MM.1S (cell line): ENCODE measurements around the gene EOMES.

Source experiments
- DNase-seq: peaks from one replicate; pipeline ENCODE4 v3.0.0-alpha.2; 2015
- H2AFZ ChIP-seq: fragments of 300-600 bp; sonication (generic); 2 replicates; pipeline ENCODE4 v1.6.0; 2016; ENCODE audit warnings: antibody characterized with exemption, low read length
- H3F3A ChIP-seq: fragments of 300-600 bp; sonication (generic); 2 replicates; pipeline ENCODE4 v1.6.1; 2016; ENCODE audit warnings: mild to moderate bottlenecking, antibody characterized with exemption, low read length, moderate library complexity, mixed read lengths; ENCODE audit not compliant: insufficient read depth
- H3K27ac ChIP-seq: fragments of 300-600 bp; sonication (generic); 2 replicates; pipeline ENCODE4 v1.5.1; 2016; ENCODE audit warnings: mild to moderate bottlenecking, low read length
- H3K27me3 ChIP-seq: fragments of 300-600 bp; sonication (generic); replicated peaks from 2 replicates; pipeline ENCODE4 v1.6.0; 2016; ENCODE audit warnings: low read length; ENCODE audit not compliant: insufficient read depth
- H3K36me3 ChIP-seq: fragments of 300-600 bp; sonication (generic); replicated peaks from 2 replicates; pipeline ENCODE4 v1.6.1; 2016; ENCODE audit warnings: mild to moderate bottlenecking, low read length, mixed read lengths; ENCODE audit not compliant: insufficient read depth
- H3K4me1 ChIP-seq: fragments of 300-600 bp; sonication (generic); 2 replicates; pipeline ENCODE4 v1.6.1; 2016; ENCODE audit warnings: low read length, mixed read lengths
- H3K4me2 ChIP-seq: fragments of 300-600 bp; sonication (generic); 2 replicates; pipeline ENCODE4 v1.6.0; 2016; ENCODE audit warnings: low read depth, low read length
- H3K4me3 ChIP-seq: fragments of 300-600 bp; sonication (generic); 2 replicates; pipeline ENCODE4 v1.5.1; 2016; ENCODE audit warnings: low read length, mixed read lengths
- H3K79me2 ChIP-seq: fragments of 300-600 bp; sonication (generic); 2 replicates; pipeline ENCODE4 v1.6.1; 2016; ENCODE audit warnings: mixed run types, low read length, mixed read lengths
- H3K9ac ChIP-seq: fragments of 300-600 bp; sonication (generic); 2 replicates; pipeline ENCODE4 v1.6.1; 2016; ENCODE audit warnings: low read length, mixed read lengths
- H3K9me2 ChIP-seq: fragments of 300-600 bp; sonication (generic); replicated peaks from 2 replicates; pipeline ENCODE4 v1.6.1; 2016; ENCODE audit warnings: mild to moderate bottlenecking, low read length, mixed read lengths; ENCODE audit not compliant: insufficient read depth
- H3K9me3 ChIP-seq: fragments of 300-600 bp; sonication (generic); replicated peaks from 2 replicates; pipeline ENCODE4 v1.6.1; 2016; ENCODE audit warnings: mild to moderate bottlenecking, low read length, mixed read lengths; ENCODE audit not compliant: insufficient read depth
- H4K20me1 ChIP-seq: fragments of 300-600 bp; sonication (generic); 2 replicates; pipeline ENCODE4 v1.6.1; 2016; ENCODE audit warnings: mild to moderate bottlenecking, low read length, moderate library complexity, mixed read lengths; ENCODE audit not compliant: insufficient read depth
- EZH2 ChIP-seq: fragments of 300-600 bp; sonication (generic); optimal IDR thresholded peaks from 2 replicates; pipeline ENCODE3; 2017; ENCODE audit warnings: low read depth, mild to moderate bottlenecking, antibody characterized with exemption, low read length, mixed read lengths
- EZH2phosphoT487 ChIP-seq: fragments of 300-600 bp; sonication (generic); IDR thresholded peaks from 2 replicates; pipeline ENCODE4 v1.6.1; 2018; ENCODE audit warnings: antibody characterized with exemption, low read length
- TF ChIP-seq, protein P1 (sequence below): fragments of 300-600 bp; sonication (generic); IDR thresholded peaks from 2 replicates; pipeline ENCODE4 v1.5.1; 2016; ENCODE audit warnings: antibody characterized with exemption, low read length, mixed read lengths

The EOMES gene

DNA sequence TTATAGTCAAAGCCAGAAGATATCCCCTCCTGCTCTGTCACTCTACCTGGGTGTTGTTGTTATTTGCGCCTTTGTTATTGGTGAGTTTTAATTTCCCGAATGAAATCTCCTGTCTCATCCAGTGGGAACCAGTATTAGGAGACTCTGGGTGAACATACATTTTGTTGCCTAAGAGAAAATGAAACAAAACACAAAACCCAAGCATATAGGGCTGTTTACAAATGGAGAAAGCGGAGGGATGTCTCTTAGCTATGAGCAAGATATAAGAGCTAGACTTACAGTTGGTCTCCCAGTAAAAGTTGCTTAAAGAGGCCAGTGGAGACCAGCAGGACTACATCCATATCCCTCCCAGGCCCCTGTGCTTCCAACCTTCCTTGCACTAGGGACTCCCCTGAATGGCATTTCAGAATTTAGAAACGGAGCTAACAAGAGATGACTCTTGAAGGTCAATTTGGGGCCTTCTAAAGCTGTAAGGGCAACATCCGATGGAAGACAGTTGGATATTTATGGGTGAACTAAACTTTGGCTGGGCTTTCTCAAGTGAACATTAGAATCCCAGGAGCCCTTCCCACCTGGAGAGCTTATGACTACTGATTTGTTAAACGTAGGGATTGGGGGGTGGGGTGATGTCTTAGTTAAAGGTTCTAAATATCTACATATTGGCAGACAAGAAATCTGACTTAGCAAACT is 2.7 kb downstream of the EOMES start:
- TF ChIP-seq, protein P1, sequence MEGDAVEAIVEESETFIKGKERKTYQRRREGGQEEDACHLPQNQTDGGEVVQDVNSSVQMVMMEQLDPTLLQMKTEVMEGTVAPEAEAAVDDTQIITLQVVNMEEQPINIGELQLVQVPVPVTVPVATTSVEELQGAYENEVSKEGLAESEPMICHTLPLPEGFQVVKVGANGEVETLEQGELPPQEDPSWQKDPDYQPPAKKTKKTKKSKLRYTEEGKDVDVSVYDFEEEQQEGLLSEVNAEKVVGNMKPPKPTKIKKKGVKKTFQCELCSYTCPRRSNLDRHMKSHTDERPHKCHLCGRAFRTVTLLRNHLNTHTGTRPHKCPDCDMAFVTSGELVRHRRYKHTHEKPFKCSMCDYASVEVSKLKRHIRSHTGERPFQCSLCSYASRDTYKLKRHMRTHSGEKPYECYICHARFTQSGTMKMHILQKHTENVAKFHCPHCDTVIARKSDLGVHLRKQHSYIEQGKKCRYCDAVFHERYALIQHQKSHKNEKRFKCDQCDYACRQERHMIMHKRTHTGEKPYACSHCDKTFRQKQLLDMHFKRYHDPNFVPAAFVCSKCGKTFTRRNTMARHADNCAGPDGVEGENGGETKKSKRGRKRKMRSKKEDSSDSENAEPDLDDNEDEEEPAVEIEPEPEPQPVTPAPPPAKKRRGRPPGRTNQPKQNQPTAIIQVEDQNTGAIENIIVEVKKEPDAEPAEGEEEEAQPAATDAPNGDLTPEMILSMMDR, result no peak
- no peak for TF ChIP-seq EZH2phosphoT487
- no peak for TF ChIP-seq EZH2
- Histone ChIP-seq H2AFZ (no peak overlapping the region), H4K20me1 (no peaks in the 10 kb centered on the region), H3K4me2 (no peak overlapping the region), H3K4me3 (no peak overlapping the region), H3K36me3 (no peaks in the 10 kb centered on the region), H3K9ac (no peak overlapping the region), H3K79me2 (no peaks in the 10 kb centered on the region), H3F3A (no peaks in the 10 kb centered on the region), H3K9me3 (no peaks in the 10 kb centered on the region), H3K9me2 (no peaks in the 10 kb centered on the region), H3K27ac (no peak overlapping the region), H3K4me1 (no peaks in the 10 kb centered on the region), H3K27me3 (no peaks in the 10 kb centered on the region)
- DNase-seq, result no peak

- peaks cover 3% of the 10 kb centered on the region for H3K27me3 ChIP-seq
- H2AFZ ChIP-seq, result no peak overlapping the region
- H3K79me2 ChIP-seq, result no peaks in the 10 kb centered on the region
- H3K9me3 ChIP-seq, result no peaks in the 10 kb centered on the region
- TF ChIP-seq, protein P1, result no peak
- no peak for TF ChIP-seq EZH2
- no peak for TF ChIP-seq EZH2phosphoT487
- no peaks in the 10 kb centered on the region for H4K20me1 ChIP-seq
- no peaks in the 10 kb centered on the region for H3K9me2 ChIP-seq
- H3K9ac ChIP-seq, result no peak overlapping the region
- no peaks in the 10 kb centered on the region for H3F3A ChIP-seq
- H3K36me3 ChIP-seq, result no peaks in the 10 kb centered on the region
- DNase-seq, result no peak
- no peak overlapping the region for H3K27ac ChIP-seq
- H3K4me3 ChIP-seq, result no peak overlapping the region
- no peak overlapping the region for H3K4me2 ChIP-seq
- H3K4me1 ChIP-seq, result no peaks in the 10 kb centered on the region
Observed at GRCh38 chr3:27718459-27718858, 3.7 kb downstream of the EOMES start.

- Histone ChIP-seq H3K79me2 (no peaks in the 10 kb centered on the region), H3K4me2 (no peak overlapping the region), H3K27ac (no peak overlapping the region), H3K36me3 (no peaks in the 10 kb centered on the region), H2AFZ (no peak overlapping the region), H3K9me2 (no peaks in the 10 kb centered on the region), H3K9me3 (no peaks in the 10 kb centered on the region), H3K9ac (no peak overlapping the region), H3K27me3 (peaks cover 12% of the 10 kb centered on the region), H3F3A (no peaks in the 10 kb centered on the region), H3K4me3 (no peak overlapping the region), H3K4me1 (no peaks in the 10 kb centered on the region), H4K20me1 (no peaks in the 10 kb centered on the region)
- TF ChIP-seq EZH2, result no peak
- TF ChIP-seq, protein P1, result no peak
- no peak for TF ChIP-seq EZH2phosphoT487
- DNase-seq, result no peak
Observed at GRCh38 chr3:27717200-27717852, 4.8 kb downstream of the EOMES start.
